Liver (tissue), 3 donors: ENCODE measurements around the gene TOE1.

Experiments
- EGR1 ChIP-seq, 2 donors: IDR thresholded peaks; 2 replicates each; pipeline ENCODE4 v1.6.1; 2016 to 2018; ENCODE audit warnings: antibody characterized with exemption in 2 of 2, low read depth in 2 of 2
- FOXA1 ChIP-seq: IDR thresholded peaks from 2 replicates; pipeline ENCODE4 v1.6.1; 2016; ENCODE audit warnings: antibody characterized with exemption
- RAD21 ChIP-seq, 2 donors: IDR thresholded peaks; 2 replicates each; pipeline ENCODE4 v1.6.1; 2016; ENCODE audit warnings: antibody characterized with exemption in 2 of 2, mild to moderate bottlenecking in 2 of 2
- TAF1 ChIP-seq: conservative IDR thresholded peaks from 2 replicates; pipeline ENCODE4 v1.6.1; 2016; ENCODE audit warnings: antibody characterized with exemption, mild to moderate bottlenecking
- ZBTB33 ChIP-seq: IDR thresholded peaks from 2 replicates; pipeline ENCODE4 v1.6.1; 2016; ENCODE audit warnings: antibody characterized with exemption
- TF ChIP-seq, protein P1 (sequence below): fragments of 150-350 bp; IDR thresholded peaks from 2 replicates; pipeline ENCODE4 v1.5.1; 2017; ENCODE audit warnings: improper control_type of control experiment, low read depth, low read length; ENCODE audit not compliant: missing input control
- TF ChIP-seq, protein P2 (sequence below): IDR thresholded peaks from 2 replicates; pipeline ENCODE4 v1.6.1; 2016; ENCODE audit warnings: antibody characterized with exemption
- donor health status: healthy.
- donor health status: healthy.

GRCh38 chr1:45331436-45332345, 8.3 kb upstream of the TOE1 start:
- TF ChIP-seq EGR1 (IDR thresholded peaks at IDR 0.05; ENCODE audit: low read depth in 2 of 2): no peak
- TF ChIP-seq, protein P1, sequence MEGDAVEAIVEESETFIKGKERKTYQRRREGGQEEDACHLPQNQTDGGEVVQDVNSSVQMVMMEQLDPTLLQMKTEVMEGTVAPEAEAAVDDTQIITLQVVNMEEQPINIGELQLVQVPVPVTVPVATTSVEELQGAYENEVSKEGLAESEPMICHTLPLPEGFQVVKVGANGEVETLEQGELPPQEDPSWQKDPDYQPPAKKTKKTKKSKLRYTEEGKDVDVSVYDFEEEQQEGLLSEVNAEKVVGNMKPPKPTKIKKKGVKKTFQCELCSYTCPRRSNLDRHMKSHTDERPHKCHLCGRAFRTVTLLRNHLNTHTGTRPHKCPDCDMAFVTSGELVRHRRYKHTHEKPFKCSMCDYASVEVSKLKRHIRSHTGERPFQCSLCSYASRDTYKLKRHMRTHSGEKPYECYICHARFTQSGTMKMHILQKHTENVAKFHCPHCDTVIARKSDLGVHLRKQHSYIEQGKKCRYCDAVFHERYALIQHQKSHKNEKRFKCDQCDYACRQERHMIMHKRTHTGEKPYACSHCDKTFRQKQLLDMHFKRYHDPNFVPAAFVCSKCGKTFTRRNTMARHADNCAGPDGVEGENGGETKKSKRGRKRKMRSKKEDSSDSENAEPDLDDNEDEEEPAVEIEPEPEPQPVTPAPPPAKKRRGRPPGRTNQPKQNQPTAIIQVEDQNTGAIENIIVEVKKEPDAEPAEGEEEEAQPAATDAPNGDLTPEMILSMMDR: no peak
- no peak for TF ChIP-seq ZBTB33
- TF ChIP-seq, protein P2, sequence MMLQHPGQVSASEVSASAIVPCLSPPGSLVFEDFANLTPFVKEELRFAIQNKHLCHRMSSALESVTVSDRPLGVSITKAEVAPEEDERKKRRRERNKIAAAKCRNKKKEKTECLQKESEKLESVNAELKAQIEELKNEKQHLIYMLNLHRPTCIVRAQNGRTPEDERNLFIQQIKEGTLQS: no peak
- TF ChIP-seq RAD21 (IDR thresholded peaks at IDR 0.05): no peak
- no peak for TF ChIP-seq FOXA1
- TF ChIP-seq TAF1: no peak
